Activated CD8-positive, alpha-beta memory T cell treated with anti-CD3 and anti-CD28 coated beads, Interleukin-2, amount 50 U/mL, for 1 hour (primary cell): Measurements from ENCODE around the gene ANO7.

ENCODE experiments used
- DNase-seq: peaks from one replicate; pipeline ENCODE4 v3.0.0-alpha.2; 2020; ENCODE audit errors: extremely low read depth

ANO7 gene

DNA sequence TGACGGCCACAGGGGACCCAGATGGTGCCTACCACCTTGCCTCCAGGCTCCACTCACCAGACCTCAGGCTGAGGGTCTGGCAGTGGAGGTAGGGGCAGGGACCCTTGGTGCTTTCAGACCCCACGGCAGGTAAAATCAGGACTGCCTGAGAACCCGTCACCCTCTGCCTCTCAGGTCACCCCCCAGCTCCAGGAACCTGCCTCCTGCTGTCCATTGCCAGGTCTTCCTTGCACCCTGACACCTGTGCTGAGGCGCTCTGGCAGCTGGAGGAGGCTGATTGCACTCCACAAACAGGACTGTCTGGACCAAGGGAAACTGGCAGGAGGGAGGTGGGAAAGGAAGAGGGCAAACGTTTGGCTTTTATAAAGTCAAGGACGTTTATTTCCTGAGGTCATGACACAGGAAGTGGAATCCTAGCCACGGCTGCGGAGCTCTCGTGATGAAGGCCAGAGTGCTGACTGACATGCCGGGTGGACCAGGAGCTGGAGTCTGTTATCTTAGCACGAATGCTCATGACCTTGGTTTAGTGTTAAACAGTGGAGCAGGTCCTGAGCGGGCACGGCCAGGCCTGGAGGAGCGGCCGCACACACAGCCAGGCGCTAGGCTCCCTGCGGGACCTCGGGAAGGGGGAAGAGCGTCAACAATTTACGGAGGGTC lies 40.5 kb downstream of the ANO7 start:
- DNase-seq = no peak

DNA sequence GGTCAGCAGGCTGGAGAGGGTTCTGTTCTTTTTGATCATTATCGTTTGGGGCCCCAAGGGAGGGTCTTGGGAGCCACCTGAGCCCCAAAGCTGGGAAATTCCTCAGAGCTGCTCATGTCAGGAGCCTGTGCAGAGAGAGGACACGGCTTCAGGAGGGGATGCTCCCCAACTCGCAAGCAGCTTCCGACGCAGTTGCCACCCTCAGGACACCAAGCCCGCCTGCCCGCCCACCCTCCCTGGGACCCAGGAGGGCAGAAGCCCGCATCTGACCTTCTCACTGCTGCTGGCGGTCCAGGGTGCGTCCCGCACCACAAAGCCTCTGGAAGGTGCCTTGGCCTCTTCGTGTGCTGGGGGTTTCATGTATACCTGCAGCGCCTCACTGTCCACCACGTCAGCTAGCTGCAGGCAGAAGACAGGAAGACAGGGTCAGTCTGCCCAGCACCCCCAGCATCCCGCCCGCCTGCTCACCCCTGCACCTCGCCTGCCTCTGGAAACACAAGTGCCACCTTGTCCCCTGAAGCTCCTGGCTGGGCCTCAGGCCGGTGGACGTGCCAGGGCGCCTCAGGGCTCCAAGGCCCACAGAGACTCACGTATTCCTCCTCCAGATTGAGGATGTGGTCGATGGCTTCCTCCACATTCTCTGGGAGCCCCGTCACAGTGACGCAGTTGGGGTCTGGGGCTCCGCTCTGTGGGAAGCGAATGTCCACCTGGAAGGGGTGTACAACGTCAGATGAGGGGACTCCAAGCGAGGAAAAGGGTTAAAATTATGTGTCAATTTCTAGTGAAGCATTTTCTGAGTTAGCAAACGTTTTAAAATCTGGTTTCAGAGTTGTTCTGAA lies 41.3 kb downstream of the ANO7 start:
- no peak for DNase-seq

DNA sequence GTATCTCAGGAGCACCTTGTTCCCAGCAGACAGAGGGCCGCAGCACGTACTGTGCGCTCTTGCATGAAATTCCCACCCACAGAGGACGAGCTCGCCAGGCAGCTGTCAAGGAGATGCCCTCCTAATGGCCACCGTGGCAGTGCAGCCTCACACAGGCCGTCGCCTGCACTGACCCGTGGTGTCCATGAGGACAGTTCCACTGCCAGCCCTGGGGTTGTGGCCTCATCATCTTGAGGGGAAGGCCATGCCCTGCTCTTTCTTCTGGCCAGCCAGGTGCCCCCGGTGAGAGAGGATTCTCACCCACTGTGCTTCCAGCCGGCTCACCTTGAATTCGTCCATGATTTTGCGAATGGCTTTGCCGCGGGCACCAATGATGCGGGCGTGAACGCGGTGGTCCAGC lies 42.0 kb downstream of the ANO7 start:
- DNase-seq = no peak

DNA sequence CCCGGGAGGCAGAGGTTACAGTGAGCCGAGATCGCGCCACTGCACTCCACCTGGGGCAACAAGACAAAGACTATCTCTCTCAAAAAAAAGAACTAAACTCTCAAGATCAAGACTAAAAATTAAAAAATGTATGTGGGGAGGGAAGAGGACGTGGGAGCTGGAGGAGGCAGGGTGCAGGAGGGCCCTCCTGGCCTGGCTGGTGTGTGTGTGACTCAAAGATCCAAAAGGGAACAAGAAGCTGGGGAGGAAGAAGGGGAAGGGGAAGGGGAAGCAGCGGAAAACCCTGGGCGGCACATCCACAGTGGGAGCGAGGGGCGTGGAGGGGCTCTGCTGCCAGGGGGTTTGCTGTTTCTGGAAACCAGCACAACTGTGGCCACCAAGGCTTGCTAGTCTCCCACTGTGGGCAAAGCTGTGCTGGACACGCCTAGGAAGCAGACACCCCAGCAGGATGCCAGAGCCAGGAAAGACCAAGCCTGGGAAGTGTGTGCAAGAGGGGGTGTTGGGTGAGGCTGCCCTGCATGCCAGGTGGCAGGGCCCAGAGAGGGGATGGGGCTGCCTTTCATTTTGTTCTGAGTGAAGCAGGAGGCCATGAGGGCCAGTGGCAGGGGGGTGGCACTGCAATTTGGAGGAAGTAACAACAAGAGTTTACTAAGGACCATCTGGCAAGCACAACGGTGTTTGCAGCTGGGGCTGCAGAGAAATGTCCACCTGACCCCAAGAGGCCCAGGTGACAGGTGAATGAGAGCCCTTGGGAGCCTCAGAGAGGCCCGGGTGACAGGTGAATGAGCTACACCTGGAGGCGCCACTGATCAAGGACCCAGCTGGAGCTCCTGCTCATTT lies 44.5 kb downstream of the ANO7 start:
- DNase-seq = no peak

DNA sequence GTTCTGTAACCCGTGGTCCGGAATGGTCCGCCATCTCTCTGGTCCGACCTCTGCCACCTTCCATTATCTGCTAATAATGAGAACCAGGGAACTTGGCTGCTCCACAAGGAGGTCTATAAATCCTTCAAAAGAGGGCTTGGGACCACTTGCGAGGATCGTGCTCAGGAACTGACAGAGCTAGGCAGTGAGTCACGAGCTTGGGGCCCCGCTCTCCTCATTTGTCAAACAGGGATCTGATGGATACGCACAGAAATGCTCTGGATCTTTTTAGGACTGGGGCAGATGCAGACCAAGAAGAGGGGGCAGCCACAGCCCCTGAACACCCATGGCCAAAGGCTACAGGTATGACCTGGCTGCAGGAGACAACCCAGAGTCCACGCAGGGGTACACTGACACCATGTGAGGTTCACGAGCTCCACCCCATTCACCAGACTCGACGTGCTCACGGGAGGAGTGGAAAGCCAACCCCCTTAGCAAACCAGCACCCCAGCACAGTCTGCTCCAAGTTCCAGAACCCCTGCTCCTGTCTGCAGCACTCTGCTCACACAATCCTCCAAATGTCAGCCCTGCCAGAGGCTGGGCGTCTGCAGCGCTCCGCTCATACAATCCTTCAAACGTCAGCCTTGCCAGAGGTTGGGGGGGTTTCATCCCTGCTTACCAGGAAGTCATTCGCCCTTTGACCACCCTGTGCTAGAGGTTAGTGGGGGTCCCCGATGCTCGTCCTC lies 45.8 kb downstream of the ANO7 start:
- no peak for DNase-seq

DNA sequence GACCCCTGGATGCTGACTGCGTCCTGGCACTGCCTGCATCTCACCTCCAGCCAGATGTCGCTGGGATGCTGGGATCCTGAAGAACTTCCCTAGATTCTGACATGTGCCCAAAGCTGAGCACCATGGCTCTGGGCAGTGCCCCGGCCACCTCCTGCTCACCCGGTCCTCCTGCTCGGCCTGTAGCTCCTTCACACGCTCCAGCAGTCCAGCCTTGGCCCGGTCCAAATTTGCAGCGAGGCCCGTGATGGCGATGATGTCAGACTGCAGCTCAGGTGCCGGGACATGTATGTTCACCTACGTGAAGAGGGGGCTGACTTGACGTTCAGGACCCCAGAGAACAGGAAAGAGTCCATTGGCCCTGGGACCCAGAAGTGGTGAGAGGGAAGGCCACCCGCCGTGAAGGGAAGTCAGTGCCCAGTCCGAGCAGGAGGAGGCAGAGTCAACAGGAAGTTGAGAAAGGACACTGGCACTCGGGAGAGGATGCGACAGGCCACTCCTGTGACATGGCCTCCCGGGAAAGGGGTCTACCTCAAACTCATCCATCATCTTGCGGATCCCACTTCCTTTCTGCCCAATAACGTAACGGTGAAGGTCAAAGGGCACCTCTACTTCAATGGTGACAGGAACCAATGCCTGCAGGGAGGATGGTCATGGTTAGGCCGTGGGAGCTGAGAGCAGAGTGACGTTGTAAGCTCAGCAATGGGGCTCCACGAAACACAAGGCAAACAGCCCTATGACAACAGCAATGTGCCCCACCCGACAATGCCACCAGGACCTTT lies 46.7 kb downstream of the ANO7 start:
- DNase-seq = no peak

DNA sequence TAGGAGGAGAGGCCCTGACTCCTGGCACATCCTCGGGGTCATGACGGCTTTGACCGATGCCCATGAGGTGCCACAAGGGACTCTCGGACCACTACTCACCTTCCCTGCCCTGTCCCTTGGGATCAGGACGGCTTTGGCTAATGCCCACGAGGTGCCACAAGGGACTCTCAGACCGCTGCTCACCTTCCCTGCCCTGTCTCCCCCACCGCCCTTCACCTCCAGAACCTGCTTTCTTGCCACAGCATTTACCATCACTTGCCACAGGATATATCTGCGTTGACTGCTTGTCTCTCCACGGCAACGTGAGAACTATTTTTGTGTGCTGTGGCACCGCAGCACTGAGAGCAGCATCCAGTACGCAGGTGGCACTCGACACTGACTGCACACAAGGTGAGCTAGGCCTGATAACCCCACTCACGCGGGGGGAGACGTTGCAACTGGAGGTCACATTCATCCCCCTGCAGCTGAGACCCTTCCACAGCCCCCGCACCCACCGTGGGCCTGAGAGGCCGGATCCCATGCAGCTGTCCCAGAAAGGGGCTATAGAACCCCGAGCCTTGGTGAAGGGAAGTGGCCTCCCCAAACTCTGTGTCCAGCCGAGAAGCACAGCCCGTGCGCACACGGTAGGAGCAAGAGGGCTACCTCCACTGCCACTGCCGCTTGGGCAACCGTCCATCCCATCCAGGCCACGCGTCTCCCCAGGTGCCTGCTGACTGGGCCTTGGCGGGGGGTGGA lies 47.5 kb downstream of the ANO7 start:
- no peak for DNase-seq

DNA sequence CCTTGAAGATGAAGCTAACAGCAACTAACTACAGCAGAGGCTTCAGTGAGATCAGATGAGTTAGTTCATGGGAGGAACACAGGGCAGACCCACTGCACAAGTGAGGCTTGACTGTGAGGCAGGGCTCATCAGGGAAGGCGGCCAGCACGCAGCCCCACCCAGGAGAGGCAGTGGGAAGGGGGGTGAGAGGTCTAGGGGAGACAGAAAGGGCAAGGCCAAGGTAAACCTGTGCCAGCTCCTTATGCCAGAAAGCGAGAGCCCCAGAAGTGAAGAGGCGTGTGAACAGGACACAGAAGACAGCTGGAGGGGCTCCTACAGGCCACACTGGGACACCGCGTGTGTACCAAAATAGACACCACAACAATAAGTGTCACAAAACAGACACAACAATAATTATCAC lies 48.6 kb downstream of the ANO7 start:
- DNase-seq = no peak

DNA sequence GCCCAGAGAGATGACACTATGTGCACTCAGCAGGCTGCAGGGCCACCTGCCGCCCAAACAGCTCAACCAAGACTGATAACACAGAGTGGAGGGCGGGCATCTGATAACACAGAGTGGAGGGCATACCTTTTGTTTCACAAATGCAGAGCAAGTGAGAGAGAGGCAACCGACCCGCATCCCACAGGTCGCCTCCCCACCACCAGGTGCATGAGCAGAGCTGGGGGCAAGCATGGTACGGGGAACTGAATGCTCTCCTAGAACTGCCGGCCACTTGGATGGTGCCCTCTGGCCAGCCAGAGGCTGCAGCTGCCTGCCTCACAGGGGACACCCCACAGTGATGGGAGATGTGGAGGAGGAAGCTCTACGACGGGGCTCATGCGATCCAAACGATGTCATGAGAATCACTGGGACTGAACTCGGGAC lies 49.5 kb downstream of the ANO7 start:
- DNase-seq = no peak

DNA sequence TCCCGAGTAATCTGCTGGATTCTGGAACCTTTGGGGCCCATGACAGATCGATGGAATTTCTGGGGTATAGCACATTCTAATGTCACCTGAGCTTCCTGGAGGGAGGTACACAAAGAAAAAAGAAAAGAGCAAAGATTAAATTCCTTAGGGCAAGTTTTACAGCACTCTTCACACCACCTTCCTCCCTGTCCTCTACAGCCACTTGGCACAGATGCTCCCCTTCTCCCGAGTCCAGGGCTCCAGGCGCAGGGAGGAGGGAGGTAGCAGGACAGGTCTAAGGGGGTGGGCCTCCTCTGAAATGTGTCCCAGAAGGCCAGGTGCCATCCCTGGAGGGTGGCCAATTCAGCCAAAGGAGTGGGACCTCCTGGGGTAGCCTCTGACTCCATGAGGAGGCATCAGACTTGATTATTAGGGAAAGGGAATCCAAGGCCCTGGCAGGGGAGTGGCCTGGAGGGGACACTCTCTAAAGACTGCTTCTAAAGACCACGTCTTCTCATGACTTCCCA lies 50.3 kb downstream of the ANO7 start:
- DNase-seq = no peak

DNA sequence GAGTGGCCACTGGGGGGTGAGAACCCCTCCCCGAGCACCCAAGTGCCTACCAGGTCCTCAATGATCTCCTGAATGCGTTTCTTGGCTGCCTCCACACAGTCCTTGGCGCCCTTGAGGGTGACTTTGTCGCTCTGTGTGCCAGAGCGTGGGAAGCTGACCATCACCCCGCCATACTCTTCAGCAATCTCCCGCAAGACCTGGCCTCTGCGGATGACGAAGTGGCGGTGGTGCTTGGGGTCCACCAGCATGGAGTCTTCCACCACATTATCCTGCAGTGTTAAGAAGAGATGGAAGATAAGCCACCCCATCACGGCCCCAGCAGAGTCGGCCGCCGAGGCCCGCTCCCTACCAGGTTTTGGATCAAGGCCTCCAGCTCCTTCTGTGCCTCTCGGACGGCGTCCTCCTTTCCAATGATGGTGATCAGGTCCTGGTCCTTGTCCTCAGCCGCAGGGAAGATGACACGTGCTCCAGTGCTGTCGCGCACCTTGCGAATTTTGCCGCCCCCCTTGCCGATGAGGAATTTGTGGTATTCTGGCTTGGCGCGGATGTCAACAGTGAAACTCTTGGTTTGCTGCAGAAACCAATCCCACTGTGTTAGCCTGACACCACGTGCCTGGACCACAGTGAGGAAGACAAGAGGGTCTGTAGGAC lies 51.2 kb downstream of the ANO7 start:
- DNase-seq = no peak

DNA sequence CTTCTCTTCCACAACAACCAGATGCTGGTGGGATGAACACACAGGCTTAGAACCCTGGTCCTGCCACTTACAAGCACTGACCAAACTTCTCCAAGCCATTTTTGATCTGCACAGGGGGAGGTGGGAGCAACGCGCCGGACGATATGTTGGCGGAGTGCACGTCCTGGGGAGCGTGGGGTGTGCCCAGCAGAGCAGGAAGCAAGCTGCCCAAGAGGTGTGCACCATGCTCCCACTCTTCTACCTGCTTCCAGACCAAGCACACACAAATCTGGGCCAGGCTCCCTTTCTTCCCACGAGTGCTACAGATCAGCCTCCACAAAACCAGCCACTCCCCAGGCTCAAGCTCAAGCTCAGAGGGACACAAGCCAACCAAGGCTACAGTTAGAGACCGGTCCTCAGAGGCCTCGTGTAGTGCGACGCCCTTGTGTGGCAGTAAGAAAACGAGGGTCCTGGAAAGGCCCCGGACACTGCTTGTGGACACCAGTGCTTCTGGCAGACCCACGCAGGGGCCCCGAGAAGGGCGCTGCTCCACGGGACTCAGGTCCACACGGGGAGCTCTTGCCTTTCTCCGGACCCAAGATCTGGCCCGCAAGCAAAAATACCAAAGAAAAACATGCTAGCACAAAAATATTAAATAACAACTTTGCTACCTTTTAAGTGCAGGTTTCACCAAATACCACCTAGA lies 52.0 kb downstream of the ANO7 start:
- no peak for DNase-seq

DNA sequence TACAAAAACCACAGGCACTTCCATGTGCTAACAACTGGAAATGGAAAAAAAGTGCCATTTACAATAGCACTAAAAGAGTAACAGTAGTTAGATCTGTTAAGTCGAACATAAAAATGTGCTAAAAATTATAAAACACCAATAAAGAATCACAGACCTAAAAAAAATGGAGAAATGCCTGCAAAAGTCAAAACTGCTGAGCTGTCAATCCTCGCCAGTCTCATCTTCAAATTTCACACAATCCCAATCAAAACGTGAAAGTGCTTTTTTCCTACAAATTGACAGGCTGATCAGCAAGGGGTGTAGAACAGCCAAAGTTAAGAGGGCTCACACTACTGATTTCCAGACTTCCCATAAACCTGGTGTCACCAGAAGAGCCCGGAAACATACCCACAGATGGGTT lies 53.2 kb downstream of the ANO7 start:
- DNase-seq = no peak

DNA sequence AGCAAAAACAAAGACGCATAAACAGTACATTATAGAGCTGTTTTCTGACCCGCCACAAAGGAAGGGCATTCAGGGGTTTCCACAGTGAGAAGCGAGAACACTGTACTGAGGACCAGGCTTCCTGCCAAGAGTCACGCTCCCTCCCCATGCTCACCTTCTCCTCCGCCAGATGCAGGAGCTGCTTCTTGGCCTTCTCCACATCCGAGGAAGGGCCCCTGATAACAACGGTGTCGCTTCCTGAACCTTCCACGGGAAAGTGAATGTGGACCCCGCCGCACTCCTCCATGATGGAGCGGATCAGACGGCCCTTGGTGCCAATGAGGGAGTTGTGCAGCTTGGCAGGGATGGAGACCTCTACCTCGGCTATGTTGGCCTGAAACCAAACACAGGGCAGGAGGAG lies 53.8 kb downstream of the ANO7 start:
- no peak for DNase-seq

DNA sequence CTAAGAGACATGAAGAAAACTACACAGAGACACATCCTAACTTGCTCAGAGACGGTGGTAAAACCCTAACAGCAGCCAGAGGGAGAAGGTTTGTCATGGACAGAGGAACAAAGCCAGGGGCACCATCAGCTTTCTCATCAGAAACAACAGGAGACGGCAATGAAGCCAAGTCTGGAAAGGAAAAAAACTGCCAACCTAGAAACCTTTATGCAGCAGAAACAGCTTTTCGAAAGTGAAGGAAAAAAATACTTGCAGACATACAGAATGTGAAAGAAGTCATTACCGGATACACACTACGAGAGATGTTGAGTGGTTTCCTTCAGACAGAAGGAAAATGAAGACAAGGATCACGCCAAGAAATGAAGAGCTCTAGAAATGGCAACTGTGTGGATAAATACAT lies 55.9 kb downstream of the ANO7 start:
- no peak for DNase-seq

DNA sequence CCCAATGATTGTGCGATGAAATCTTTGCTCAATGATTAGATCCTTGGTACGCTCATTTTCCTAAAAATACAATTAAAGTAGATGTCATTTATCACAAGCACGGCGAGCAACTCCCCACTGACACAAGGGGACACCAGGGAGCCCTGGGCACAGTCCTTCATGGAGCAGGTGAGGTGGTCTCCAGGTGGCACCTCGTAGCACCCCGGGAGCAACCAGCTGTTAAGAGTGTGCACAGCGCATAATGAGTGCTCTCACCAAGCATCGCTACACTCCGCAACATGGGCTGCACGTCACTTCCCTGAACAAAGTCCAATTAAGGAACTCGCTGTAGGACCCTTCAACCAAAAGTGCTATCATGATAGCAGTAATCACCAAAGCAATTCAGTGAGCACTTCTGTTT lies 59.8 kb downstream of the ANO7 start:
- no peak for DNase-seq

DNA sequence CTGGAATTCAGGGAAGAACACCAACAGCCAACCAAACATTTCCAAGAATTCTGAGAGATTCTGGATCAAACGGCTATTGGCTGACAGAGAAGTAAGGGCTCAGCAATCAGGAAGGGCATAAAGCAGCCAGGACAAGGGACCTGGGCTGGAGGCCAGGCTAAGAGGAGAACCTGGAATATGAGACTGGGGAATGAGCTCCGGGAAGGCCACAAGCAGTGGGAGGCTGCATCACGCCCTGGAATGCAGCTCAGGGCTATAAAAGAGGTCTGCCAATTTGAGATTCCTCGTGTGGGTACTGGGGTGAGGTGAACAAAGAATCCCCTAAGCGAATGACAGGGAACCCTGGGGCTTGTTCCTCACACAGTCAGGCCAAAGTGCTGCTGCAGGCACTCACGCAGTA lies 60.4 kb downstream of the ANO7 start:
- DNase-seq = no peak

DNA sequence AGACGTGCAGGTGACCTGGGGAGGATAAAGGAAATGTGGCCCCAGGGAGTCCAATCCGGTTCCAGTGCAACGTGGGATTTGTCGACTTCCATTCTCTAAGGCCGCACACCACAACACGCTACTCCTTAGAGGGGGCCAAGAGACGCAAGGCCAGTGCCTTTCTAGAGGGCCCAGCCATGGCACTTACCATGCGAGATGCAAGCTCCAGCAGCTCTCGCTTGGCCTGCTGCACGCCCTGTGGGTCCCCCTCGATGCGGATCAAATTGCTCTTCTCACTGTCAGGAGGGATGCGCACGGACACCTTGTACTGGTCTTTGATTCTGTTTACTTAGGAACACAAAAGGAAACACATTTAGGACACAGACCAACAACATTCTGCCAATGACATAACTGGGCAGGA lies 61.2 kb downstream of the ANO7 start:
- no peak for DNase-seq
